ENCODE data around the gene POP4.
"Not testable (repeated sequence)": the region's sequence is repeated elsewhere in the genome, so short reads cannot be mapped to it uniquely, and the experiment has no call there.

Gene POP4

GRCh38 chr19:29623726-29624488, 17.8 kb downstream of the POP4 start:
- no peak overlapping the region for H3K4me3 ChIP-seq (ENCODE audit: control insufficient read depth, low read depth, low read length)
- no peak for TF ChIP-seq CTCF (conservative IDR thresholded peaks at IDR 0.05; ENCODE audit: control insufficient read depth, insufficient read depth, low read depth, low read length)
- no peak for DNase-seq (ENCODE audit: low read depth)

GRCh38 chr19:29624489-29625185, 18.6 kb downstream of the POP4 start:
- peak; percentile 11 for DNase-seq (ENCODE audit: low read depth)
- H3K4me3 ChIP-seq (ENCODE audit: control insufficient read depth, low read depth, low read length), result no peak overlapping the region
- TF ChIP-seq CTCF (conservative IDR thresholded peaks at IDR 0.05; ENCODE audit: control insufficient read depth, insufficient read depth, low read depth, low read length), result no peak

GRCh38 chr19:29625186-29625651, 19.1 kb downstream of the POP4 start:
- no peak for TF ChIP-seq CTCF (conservative IDR thresholded peaks at IDR 0.05; ENCODE audit: control insufficient read depth, insufficient read depth, low read depth, low read length)
- H3K4me3 ChIP-seq (ENCODE audit: control insufficient read depth, low read depth, low read length), result no peak overlapping the region

GRCh38 chr19:29626386-29626785, 20.3 kb downstream of the POP4 start:
- H3K4me3 ChIP-seq (ENCODE audit: control insufficient read depth, low read depth, low read length), result no peak overlapping the region
- no peak for DNase-seq (ENCODE audit: low read depth)
- TF ChIP-seq CTCF (conservative IDR thresholded peaks at IDR 0.05; ENCODE audit: control insufficient read depth, insufficient read depth, low read depth, low read length), result no peak

More at GRCh38 chr19:29625186-29625651, 19.1 kb downstream of the POP4 start:
- no peak for DNase-seq (ENCODE audit: low read depth)

GRCh38 chr19:29626832-29627231, 20.7 kb downstream of the POP4 start:
- not testable (repeated sequence) for DNase-seq (ENCODE audit: low read depth); H3K4me3 ChIP-seq (ENCODE audit: control insufficient read depth, low read depth, low read length)

- no peak for TF ChIP-seq CTCF (conservative IDR thresholded peaks at IDR 0.05; ENCODE audit: control insufficient read depth, insufficient read depth, low read depth, low read length)
- no peak for DNase-seq (ENCODE audit: low read depth)
- no peak overlapping the region for H3K4me3 ChIP-seq (ENCODE audit: control insufficient read depth, low read depth, low read length)
Observed at GRCh38 chr19:29628661-29629385, 22.7 kb downstream of the POP4 start.
